OCI-LY1 (cell line): ENCODE results near the gene CCDC14.

Experiments used
- H2AFZ ChIP-seq: fragments of 200-600 bp; sonication (generic), shearing (Covaris generic); 2 replicates; pipeline ENCODE4 v1.6.0; 2014; ENCODE audit warnings: antibody characterized with exemption, mild to moderate bottlenecking, low read length
- H3F3A ChIP-seq: fragments of 200-600 bp; sonication (generic), shearing (Covaris generic); 2 replicates; pipeline ENCODE4 v1.6.0; 2014; ENCODE audit warnings: mild to moderate bottlenecking, antibody characterized with exemption, low read length, moderate library complexity; ENCODE audit not compliant: insufficient read depth
- H3K27ac ChIP-seq: fragments of 200-600 bp; sonication (generic); 2 replicates; pipeline ENCODE4 v1.5.1; 2014; ENCODE audit warnings: low read length, mixed run types, mild to moderate bottlenecking, low read depth; ENCODE audit not compliant: poor library complexity, severe bottlenecking
- H3K27me3 ChIP-seq: fragments of 200-600 bp; sonication (generic); 2 replicates; pipeline ENCODE4 v1.6.0; 2014; ENCODE audit warnings: antibody characterized with exemption, mild to moderate bottlenecking, low read length, moderate library complexity; ENCODE audit not compliant: insufficient read depth
- H3K36me3 ChIP-seq: fragments of 200-600 bp; sonication (generic); 2 replicates; pipeline ENCODE4 v1.6.1; 2014; ENCODE audit warnings: mild to moderate bottlenecking, antibody characterized with exemption, low read length, moderate library complexity, mixed read lengths; ENCODE audit not compliant: insufficient read depth
- H3K4me1 ChIP-seq: fragments of 200-600 bp; sonication (generic); 2 replicates; pipeline ENCODE4 v1.5.1; 2014; ENCODE audit warnings: mild to moderate bottlenecking, low read length, moderate library complexity; ENCODE audit not compliant: insufficient read depth, severe bottlenecking
- H3K4me2 ChIP-seq: fragments of 200-600 bp; sonication (generic), shearing (Covaris generic); 2 replicates; pipeline ENCODE4 v1.6.1; 2014; ENCODE audit warnings: low read length
- H3K4me3 ChIP-seq: fragments of 200-600 bp; sonication (generic); 2 replicates; pipeline ENCODE4 v1.5.1; 2014; ENCODE audit warnings: low read length, low read depth, mild to moderate bottlenecking, mixed read lengths; ENCODE audit not compliant: poor library complexity, severe bottlenecking
- H3K79me2 ChIP-seq: fragments of 200-600 bp; shearing (Covaris generic); 2 replicates; pipeline ENCODE4 v1.6.1; 2016; ENCODE audit warnings: mixed run types, low read length, mixed read lengths; ENCODE audit not compliant: insufficient read depth
- H3K9ac ChIP-seq: fragments of 200-600 bp; sonication (generic), shearing (Covaris generic); 2 replicates; pipeline ENCODE4 v1.6.1; 2014; ENCODE audit warnings: mild to moderate bottlenecking, low read length, mixed read lengths
- H3K9me2 ChIP-seq: fragments of 200-600 bp; sonication (generic), shearing (Covaris generic); 2 replicates; pipeline ENCODE4 v1.6.1; 2014; ENCODE audit warnings: low read depth, mild to moderate bottlenecking, low read length, mixed read lengths
- H3K9me3 ChIP-seq: fragments of 200-600 bp; shearing (Covaris generic); 2 replicates; pipeline ENCODE4 v1.6.1; 2014; ENCODE audit warnings: low read length, mixed read lengths
- H4K20me1 ChIP-seq: fragments of 200-600 bp; sonication (generic), shearing (Covaris generic); 2 replicates; pipeline ENCODE4 v1.6.0; 2016; ENCODE audit warnings: mild to moderate bottlenecking, low read length; ENCODE audit not compliant: insufficient read depth
- CTCF ChIP-seq: fragments of 200-600 bp; sonication (generic), shearing (Covaris generic); IDR thresholded peaks from 2 replicates; pipeline ENCODE4 v1.5.1; 2017; ENCODE audit warnings: mild to moderate bottlenecking, antibody characterized with exemption, low read length, moderate library complexity, mixed read lengths
- EZH2 ChIP-seq: fragments of 200-600 bp; sonication (generic), shearing (Covaris generic); IDR thresholded peaks from 2 replicates; pipeline ENCODE4 v1.8.0; 2017; ENCODE audit warnings: borderline replicate concordance, mixed run types, mild to moderate bottlenecking, antibody characterized with exemption, low read length, moderate library complexity, mixed read lengths

The CCDC14 gene

GRCh38 chr3:123878807-123879206 lies 82.2 kb downstream of the CCDC14 start:
- no peak for TF ChIP-seq CTCF
- TF ChIP-seq EZH2, result no peak
- peaks cover 21% of the 10 kb centered on the region for H3K4me1 ChIP-seq
- no peak overlapping the region for H3K4me3 ChIP-seq
- H3K9me2 ChIP-seq, result no peaks in the 10 kb centered on the region
- H3K79me2 ChIP-seq, result no peaks in the 10 kb centered on the region
- no peaks in the 10 kb centered on the region for H3K27me3 ChIP-seq
- H3F3A ChIP-seq, result no peaks in the 10 kb centered on the region
- no peak overlapping the region for H3K9ac ChIP-seq
- H2AFZ ChIP-seq, result no peak overlapping the region
- H4K20me1 ChIP-seq, result no peaks in the 10 kb centered on the region
- no peak overlapping the region for H3K27ac ChIP-seq
- no peaks in the 10 kb centered on the region for H3K9me3 ChIP-seq
- H3K36me3 ChIP-seq, result no peaks in the 10 kb centered on the region
- no peak overlapping the region for H3K4me2 ChIP-seq

DNA sequence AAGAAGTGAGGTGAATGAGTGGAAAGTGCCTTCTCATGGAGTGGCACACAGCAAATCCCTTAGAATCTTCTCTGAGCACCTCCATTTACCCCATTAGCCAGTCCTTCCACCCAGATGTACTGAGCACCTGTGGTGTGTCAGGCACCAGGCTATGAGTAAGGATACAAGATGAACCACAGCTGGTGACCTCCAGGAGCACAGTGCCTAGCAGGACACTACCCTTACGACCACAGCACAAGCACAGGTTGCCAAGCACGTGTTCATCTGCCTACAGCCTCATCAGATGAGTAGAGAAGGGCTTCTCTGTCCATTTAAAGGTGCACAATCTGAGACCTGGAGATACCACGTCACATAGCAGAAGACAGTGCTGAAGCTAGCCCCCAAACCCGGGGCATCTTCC lies 83.1 kb downstream of the CCDC14 start:
- no peak overlapping the region for H3K27ac ChIP-seq
- no peak for TF ChIP-seq EZH2
- no peak for TF ChIP-seq CTCF
- H3K36me3 ChIP-seq, result no peaks in the 10 kb centered on the region
- no peaks in the 10 kb centered on the region for H3K27me3 ChIP-seq
- H3K9me2 ChIP-seq, result no peaks in the 10 kb centered on the region
- no peaks in the 10 kb centered on the region for H3F3A ChIP-seq
- peaks cover 12% of the 10 kb centered on the region for H3K4me1 ChIP-seq
- no peak overlapping the region for H3K4me2 ChIP-seq
- no peak overlapping the region for H3K9ac ChIP-seq
- no peaks in the 10 kb centered on the region for H4K20me1 ChIP-seq
- H3K9me3 ChIP-seq, result no peaks in the 10 kb centered on the region
- H2AFZ ChIP-seq, result no peak overlapping the region
- no peak overlapping the region for H3K4me3 ChIP-seq
- H3K79me2 ChIP-seq, result no peaks in the 10 kb centered on the region

- Histone ChIP-seq H3K4me2 (no peak overlapping the region), H3F3A (no peaks in the 10 kb centered on the region), H3K36me3 (no peaks in the 10 kb centered on the region)
Observed at GRCh38 chr3:123877466-123877865, 83.6 kb downstream of the CCDC14 start.

More at GRCh38 chr3:123877466-123877865, 83.6 kb downstream of the CCDC14 start:
- H2AFZ ChIP-seq, result no peak overlapping the region
- TF ChIP-seq EZH2, result no peak
- TF ChIP-seq CTCF, result no peak
- no peaks in the 10 kb centered on the region for H3K79me2 ChIP-seq
- no peaks in the 10 kb centered on the region for H3K9me3 ChIP-seq
- peaks cover 7% of the 10 kb centered on the region for H3K4me1 ChIP-seq
- H3K27me3 ChIP-seq, result no peaks in the 10 kb centered on the region
- H3K9ac ChIP-seq, result no peak overlapping the region
- H3K9me2 ChIP-seq, result no peaks in the 10 kb centered on the region
- H3K4me3 ChIP-seq, result no peak overlapping the region
- no peak overlapping the region for H3K27ac ChIP-seq
- no peaks in the 10 kb centered on the region for H4K20me1 ChIP-seq
